ENCODE data around the gene DENND5A. TPM values are rescaled to one million over a fixed set of nuclear protein-coding genes. Genes with fewer than 3 reads are reported as not detected.
A peak's percentile ranks its signal among the peaks of the same experiment; 100 is the strongest.
"Not testable (repeated sequence)": the region's sequence is repeated elsewhere in the genome, so short reads cannot be mapped to it uniquely, and the experiment has no call there.

DENND5A gene
- total RNA-seq, 6 experiments from 2014 or later, result 14.4 to 38.7 (median 20.4) TPM

- DNase-seq (no peak), ATAC-seq (peak; percentile 8 to 41 (median 24))
- Histone ChIP-seq H3K9me3 (no peaks in the 10 kb centered on the region), H3K4me3 (peak overlapping the region; percentile 75 to 94 (median 86)), H3K4me1 (peaks cover 0 to 8% (median 0%) of the 10 kb centered on the region in 4 donors), H3K27ac (peak overlapping the region; percentile 86 to 99 (median 92)), H3K36me3 (no peaks in the 10 kb centered on the region), H3K27me3 (no peaks in the 10 kb centered on the region)
- WGBS (ENCODE audit: insufficient coverage, low coverage, low lambda C conversion rate, missing lambda C conversion rate), result 2% methylated on average over 8 of the region's 9 CpGs
- TF ChIP-seq POLR2A (IDR thresholded peaks at IDR 0.05), result no peak
- TF ChIP-seq, protein P1, sequence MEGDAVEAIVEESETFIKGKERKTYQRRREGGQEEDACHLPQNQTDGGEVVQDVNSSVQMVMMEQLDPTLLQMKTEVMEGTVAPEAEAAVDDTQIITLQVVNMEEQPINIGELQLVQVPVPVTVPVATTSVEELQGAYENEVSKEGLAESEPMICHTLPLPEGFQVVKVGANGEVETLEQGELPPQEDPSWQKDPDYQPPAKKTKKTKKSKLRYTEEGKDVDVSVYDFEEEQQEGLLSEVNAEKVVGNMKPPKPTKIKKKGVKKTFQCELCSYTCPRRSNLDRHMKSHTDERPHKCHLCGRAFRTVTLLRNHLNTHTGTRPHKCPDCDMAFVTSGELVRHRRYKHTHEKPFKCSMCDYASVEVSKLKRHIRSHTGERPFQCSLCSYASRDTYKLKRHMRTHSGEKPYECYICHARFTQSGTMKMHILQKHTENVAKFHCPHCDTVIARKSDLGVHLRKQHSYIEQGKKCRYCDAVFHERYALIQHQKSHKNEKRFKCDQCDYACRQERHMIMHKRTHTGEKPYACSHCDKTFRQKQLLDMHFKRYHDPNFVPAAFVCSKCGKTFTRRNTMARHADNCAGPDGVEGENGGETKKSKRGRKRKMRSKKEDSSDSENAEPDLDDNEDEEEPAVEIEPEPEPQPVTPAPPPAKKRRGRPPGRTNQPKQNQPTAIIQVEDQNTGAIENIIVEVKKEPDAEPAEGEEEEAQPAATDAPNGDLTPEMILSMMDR (IDR thresholded peaks at IDR 0.05), result no peak
- intact Hi-C loops (cut with DNase I), result no loop called here
Measured at GRCh38 chr11:9263840-9264315, 1.3 kb downstream of the DENND5A start.

DNA sequence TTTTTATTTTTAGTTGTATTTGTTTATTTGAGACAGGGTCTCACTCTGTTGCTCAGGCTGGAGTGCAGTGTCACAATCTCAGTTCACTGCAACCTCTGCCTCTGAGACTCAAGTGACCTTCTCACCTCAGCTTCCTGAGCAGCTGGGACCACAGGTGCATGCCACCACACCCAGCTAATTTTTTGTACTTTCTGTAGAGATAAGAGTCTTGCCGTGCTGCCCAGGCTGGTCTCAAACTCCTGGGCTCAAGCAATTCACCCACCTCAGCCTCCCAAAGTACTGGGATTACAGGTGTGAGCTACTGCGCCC, 4.4 kb downstream of the DENND5A start:
- H3K36me3 ChIP-seq; H3K4me3 ChIP-seq; H3K27me3 ChIP-seq; ATAC-seq; H3K9me3 ChIP-seq; DNase-seq; H3K4me1 ChIP-seq; intact Hi-C loops (cut with DNase I); H3K27ac ChIP-seq: not testable (repeated sequence)
- 10% methylated on average over 1 of the region's 2 CpGs for WGBS (ENCODE audit: insufficient coverage, low coverage, low lambda C conversion rate, missing lambda C conversion rate)

DNA sequence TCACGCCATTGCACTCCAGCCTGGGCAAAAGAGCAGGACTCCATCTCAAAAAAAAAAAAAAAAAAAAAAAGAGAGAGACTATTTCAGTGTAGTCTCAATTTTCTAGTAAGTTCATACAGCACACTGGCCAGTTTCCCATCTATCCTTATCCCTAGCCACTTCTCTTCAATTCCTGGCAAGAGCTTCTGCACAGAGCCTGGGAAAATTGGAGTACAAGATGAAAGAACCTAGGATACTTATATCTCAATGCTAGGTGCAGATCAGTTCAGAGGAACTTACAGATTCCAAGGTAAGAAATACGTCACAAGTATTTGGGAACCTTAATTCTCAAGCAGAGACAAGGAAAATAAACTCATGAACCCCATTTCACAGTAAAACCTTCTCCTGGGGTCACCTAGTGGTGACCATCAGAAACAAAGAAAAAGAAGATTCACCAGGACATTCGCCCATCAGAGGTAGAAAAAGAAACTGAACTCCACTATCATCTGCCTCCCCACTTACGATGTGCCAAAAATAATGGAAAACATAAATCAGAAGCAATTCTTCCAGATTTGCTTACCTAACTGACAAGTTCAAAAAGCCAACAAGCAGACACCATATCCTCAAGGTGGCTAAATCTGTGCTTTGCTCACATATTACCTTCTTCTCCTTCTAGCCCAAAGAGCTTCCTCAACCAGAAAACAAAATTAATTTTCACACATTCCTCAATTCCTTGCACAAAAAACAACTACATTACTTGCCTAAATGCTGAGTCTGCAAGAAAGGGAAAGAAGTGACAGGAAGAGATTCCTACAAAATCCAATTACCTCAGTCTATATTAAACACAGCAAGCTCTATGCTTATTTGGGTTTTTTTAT, 4.9 kb downstream of the DENND5A start:
- no peaks in the 10 kb centered on the region for H3K9me3 ChIP-seq
- no peaks in the 10 kb centered on the region for H3K36me3 ChIP-seq
- TF ChIP-seq, protein P1 (IDR thresholded peaks at IDR 0.05), result peak in 2 of 4 donors; percentile 11 to 13
- TF ChIP-seq POLR2A (IDR thresholded peaks at IDR 0.05), result no peak
- H3K4me3 ChIP-seq, result no peak overlapping the region
- WGBS (ENCODE audit: insufficient coverage, low coverage, low lambda C conversion rate, missing lambda C conversion rate), result 60% methylated on average over 4 of the region's 4 CpGs
- DNase-seq (no peak), ATAC-seq (no peak)
- intact Hi-C loops (cut with DNase I), result no loop called here
- peaks cover 0 to 8% (median 0%) of the 10 kb centered on the region in 4 donors for H3K4me1 ChIP-seq
- no peak overlapping the region for H3K27ac ChIP-seq
- H3K27me3 ChIP-seq, result no peaks in the 10 kb centered on the region

DNA sequence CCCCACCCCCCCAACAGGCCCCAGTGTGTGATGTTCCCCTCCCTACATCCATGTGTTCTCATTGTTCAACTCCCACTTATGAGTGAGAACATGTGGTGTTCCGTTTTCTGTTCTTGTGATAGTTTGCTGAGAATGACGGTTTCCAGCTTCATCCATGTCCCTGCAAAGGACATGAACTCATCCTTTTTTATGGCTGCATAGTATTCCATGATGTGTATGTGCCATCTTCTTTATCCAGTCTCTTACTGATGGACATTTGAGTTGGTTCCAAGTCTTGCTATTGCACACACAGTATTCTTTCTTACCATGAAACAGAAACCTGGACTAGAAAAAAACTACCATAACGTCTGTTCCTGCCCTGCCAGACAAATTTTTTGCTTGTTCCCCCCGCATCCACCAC, 6.9 kb downstream of the DENND5A start:
- ATAC-seq; H3K9me3 ChIP-seq; DNase-seq; H3K4me1 ChIP-seq; H3K27me3 ChIP-seq; H3K4me3 ChIP-seq; H3K36me3 ChIP-seq; intact Hi-C loops (cut with DNase I); H3K27ac ChIP-seq: not testable (repeated sequence)
- 94% methylated on average over 4 of the region's 4 CpGs for WGBS (ENCODE audit: insufficient coverage, low coverage, low lambda C conversion rate, missing lambda C conversion rate)

- TF ChIP-seq POLR2A (IDR thresholded peaks at IDR 0.05), result no peak
- TF ChIP-seq, protein P1 (IDR thresholded peaks at IDR 0.05), result no peak
- DNase-seq (no peak), ATAC-seq (no peak)
- 97% methylated on average over 3 of the region's 3 CpGs for WGBS (ENCODE audit: insufficient coverage, low coverage, low lambda C conversion rate, missing lambda C conversion rate)
- no peaks in the 10 kb centered on the region for H3K36me3 ChIP-seq
- no peaks in the 10 kb centered on the region for H3K9me3 ChIP-seq
- intact Hi-C loops (cut with DNase I), result no loop called here
- H3K27me3 ChIP-seq, result no peaks in the 10 kb centered on the region
- H3K4me3 ChIP-seq, result no peak overlapping the region
- H3K27ac ChIP-seq, result no peak overlapping the region
- no peaks in the 10 kb centered on the region for H3K4me1 ChIP-seq
Measured at GRCh38 chr11:9254416-9254815, 10.7 kb downstream of the DENND5A start.

Data from right lobe of liver (tissue), 6 donors.